Neuronal stem cell (in vitro differentiated cells): ENCODE measurements around the gene ANO1.

ENCODE experiments used
- DNase-seq: peaks from one replicate; pipeline ENCODE4 v3.0.0-alpha.2; 2013; ENCODE audit warnings: low spot score
- H2AFZ ChIP-seq: one replicate; pipeline ENCODE4 v1.6.1; 2013; ENCODE audit warnings: mild to moderate bottlenecking, low read length, inconsistent platforms
- H2AK5ac ChIP-seq: 2 replicates; pipeline ENCODE4 v1.6.1; 2013; ENCODE audit warnings: low read depth, mild to moderate bottlenecking, inconsistent platforms, low read length, moderate library complexity, mixed read lengths
- H2BK120ac ChIP-seq: 2 replicates; pipeline ENCODE4 v1.6.1; 2013; ENCODE audit warnings: low read depth, mild to moderate bottlenecking, inconsistent platforms, low read length, moderate library complexity, mixed read lengths
- H2BK12ac ChIP-seq: one replicate; pipeline ENCODE4 v1.6.1; 2013; ENCODE audit warnings: low read length, inconsistent platforms
- H2BK15ac ChIP-seq: 2 replicates; pipeline ENCODE4 v1.6.1; 2013; ENCODE audit warnings: mild to moderate bottlenecking, low read length, inconsistent platforms, mixed read lengths
- H2BK5ac ChIP-seq: one replicate; pipeline ENCODE4 v1.6.1; 2013; ENCODE audit warnings: inconsistent platforms, mild to moderate bottlenecking, low read length, moderate library complexity
- H3K14ac ChIP-seq: one replicate; pipeline ENCODE4 v1.6.1; 2013; ENCODE audit warnings: low read length, inconsistent platforms
- H3K18ac ChIP-seq: 2 replicates; pipeline ENCODE4 v1.6.1; 2013; ENCODE audit warnings: low read length, inconsistent platforms
- H3K23ac ChIP-seq: 2 replicates; pipeline ENCODE4 v1.6.1; 2013; ENCODE audit warnings: low read depth, mild to moderate bottlenecking, mixed read lengths, low read length, inconsistent platforms; ENCODE audit not compliant: poor library complexity
- H3K27ac ChIP-seq: replicated peaks from 3 replicates; pipeline ENCODE4 v1.5.1; 2013; ENCODE audit warnings: low read length, inconsistent platforms
- H3K27me3 ChIP-seq, 3 experiments: 2 replicates each; pipeline ENCODE4 v1.6.1; 2013; ENCODE audit warnings: low read length in 3 of 3, mild to moderate bottlenecking in 2 of 3, inconsistent platforms in 1 of 3, low read depth in 1 of 3, mixed read lengths in 1 of 3, moderate library complexity in 1 of 3; ENCODE audit not compliant: control insufficient read depth in 3 of 3, insufficient read depth in 3 of 3
- H3K36me3 ChIP-seq, 2 donors: replicated peaks in 1 of 2; 2 replicates each; pipeline ENCODE4 v1.6.1; 2013; ENCODE audit warnings: low read length in 2 of 2; ENCODE audit not compliant: control insufficient read depth in 2 of 2, insufficient read depth in 2 of 2
- H3K4ac ChIP-seq: 2 replicates; pipeline ENCODE4 v1.6.1; 2013; ENCODE audit warnings: inconsistent platforms, mild to moderate bottlenecking, low read length, moderate library complexity
- H3K4me1 ChIP-seq, 2 donors: 1 replicate in 1 of 2; 2 replicates in 1 of 2; pipeline ENCODE4 v1.6.1; 2013; ENCODE audit warnings: low read length in 2 of 2, low read depth in 1 of 2; ENCODE audit not compliant: control insufficient read depth in 2 of 2, insufficient read depth in 1 of 2
- H3K4me2 ChIP-seq: one replicate; pipeline ENCODE4 v1.6.1; 2013; ENCODE audit warnings: mild to moderate bottlenecking, low read length, inconsistent platforms; ENCODE audit not compliant: insufficient read depth, poor library complexity, severe bottlenecking
- H3K4me3 ChIP-seq, 2 donors: 2 replicates each; pipeline ENCODE4 v1.5.1; 2013; ENCODE audit warnings: low read length in 2 of 2, mild to moderate bottlenecking in 2 of 2, inconsistent platforms in 1 of 2, moderate library complexity in 1 of 2
- H3K79me1 ChIP-seq: one replicate; pipeline ENCODE4 v1.6.1; 2013; ENCODE audit warnings: low read depth, mild to moderate bottlenecking, inconsistent platforms, low read length, moderate library complexity
- H3K9ac ChIP-seq: one replicate; pipeline ENCODE4 v1.6.1; 2013; ENCODE audit warnings: mild to moderate bottlenecking, low read depth, low read length, inconsistent platforms; ENCODE audit not compliant: poor library complexity
- H3K9me3 ChIP-seq, 2 donors: replicated peaks in 1 of 2; 2 replicates each; pipeline versions ENCODE3 to v1.6.1; 2013; ENCODE audit warnings: low read length in 2 of 2, mild to moderate bottlenecking in 2 of 2, inconsistent platforms in 1 of 2, low read depth in 1 of 2, mixed read lengths in 1 of 2, moderate library complexity in 1 of 2; ENCODE audit not compliant: control insufficient read depth in 2 of 2, insufficient read depth in 1 of 2
- H4K8ac ChIP-seq: one replicate; pipeline ENCODE4 v1.6.1; 2013; ENCODE audit warnings: low read depth, mild to moderate bottlenecking, inconsistent platforms, low read length, moderate library complexity
- H4K91ac ChIP-seq: one replicate; pipeline ENCODE4 v1.6.1; 2013; ENCODE audit warnings: low read length, low read depth, mild to moderate bottlenecking, inconsistent platforms; ENCODE audit not compliant: poor library complexity
- WGBS, 2 donors: extraction: QIAGEN DNeasy Blood & Tissue Kit; methylation state at CpG; one replicate each; pipeline ENCODE4 v1.1.7; 2013; ENCODE audit warnings: missing lambda C conversion rate in 2 of 2, mixed read lengths in 1 of 2; ENCODE audit not compliant: insufficient read length in 2 of 2, insufficient replicate concordance in 1 of 2; ENCODE audit errors: extremely low coverage in 2 of 2; 5-methylcytosine and 5-hydroxymethylcytosine counted together

ANO1 gene

GRCh38 chr11:70206982-70207376 is 128.9 kb downstream of the ANO1 start:
- Histone ChIP-seq H3K4me2 (no peak overlapping the region), H2BK120ac (no peak overlapping the region), H3K36me3 (peaks cover 25 to 50% of the 10 kb centered on the region in 2 donors), H3K4me1 (peaks cover 8 to 12% of the 10 kb centered on the region in 2 donors), H3K18ac (no peak overlapping the region), H2BK12ac (no peak overlapping the region), H2BK5ac (no peak overlapping the region), H3K27ac (no peak overlapping the region), H2AK5ac (no peak overlapping the region), H4K8ac (no peak overlapping the region), H3K79me1 (peaks cover 21% of the 10 kb centered on the region), H3K23ac (no peak overlapping the region), H3K4ac (no peak overlapping the region), H3K9me3 (no peaks in the 10 kb centered on the region), H3K9ac (no peak overlapping the region), H3K14ac (no peak overlapping the region), H3K4me3 (no peak overlapping the region), H2BK15ac (no peak overlapping the region), H2AFZ (no peak overlapping the region), H4K91ac (no peak overlapping the region), H3K27me3 (no peaks in the 10 kb centered on the region)
- DNase-seq, result no peak
- WGBS, 2 donors, result no CpG with 5 or more reads among the region's 6 CpGs

GRCh38 chr11:70207531-70208131 is 129.5 kb downstream of the ANO1 start:
- Histone ChIP-seq H2BK15ac (no peak overlapping the region), H3K4me2 (no peak overlapping the region), H3K36me3 (peaks cover 25 to 50% of the 10 kb centered on the region in 2 donors), H2AFZ (no peak overlapping the region), H2AK5ac (no peak overlapping the region), H2BK5ac (no peak overlapping the region), H2BK120ac (no peak overlapping the region), H2BK12ac (no peak overlapping the region), H3K4me3 (no peak overlapping the region), H3K23ac (no peak overlapping the region), H3K79me1 (peaks cover 21% of the 10 kb centered on the region), H3K4ac (no peak overlapping the region), H4K91ac (no peak overlapping the region), H3K14ac (no peak overlapping the region), H3K18ac (peak overlapping the region; percentile 41), H3K27ac (no peak overlapping the region), H3K9ac (peak overlapping the region; percentile 63), H4K8ac (no peak overlapping the region), H3K4me1 (peaks cover 8 to 12% of the 10 kb centered on the region in 2 donors), H3K27me3 (no peaks in the 10 kb centered on the region), H3K9me3 (no peaks in the 10 kb centered on the region)
- DNase-seq, result no peak
- no CpG with 5 or more reads among the region's 15 CpGs for WGBS, 2 donors

DNA sequence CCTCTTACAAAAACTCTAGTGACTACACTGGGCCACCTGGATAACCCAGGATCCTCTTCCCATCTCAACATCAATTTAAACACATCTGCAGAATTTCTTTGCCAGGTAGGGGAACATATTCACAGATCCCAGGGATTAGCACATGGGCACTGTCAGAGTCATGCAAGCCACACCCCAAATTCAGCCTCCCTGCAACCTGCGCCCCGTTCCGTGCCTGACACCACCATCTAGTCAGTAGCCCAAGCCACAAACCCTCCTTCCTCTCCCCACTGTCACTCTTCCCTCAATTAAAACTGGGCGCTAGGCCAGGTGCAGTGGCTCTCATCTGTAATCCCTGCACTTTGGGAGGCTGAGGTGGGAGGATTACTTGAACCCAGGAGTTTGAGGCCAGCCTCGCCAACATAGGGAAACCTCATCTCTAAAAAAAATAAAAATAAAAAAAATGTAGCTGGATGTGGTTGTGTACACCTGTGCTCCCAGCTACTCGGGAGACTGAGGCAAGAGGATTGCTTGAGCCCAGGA is 131.3 kb downstream of the ANO1 start:
- no peak overlapping the region for H3K23ac ChIP-seq
- H3K4me2 ChIP-seq, result no peak overlapping the region
- H3K27ac ChIP-seq, result no peak overlapping the region
- no peak overlapping the region for H2BK5ac ChIP-seq
- no peak overlapping the region for H3K4ac ChIP-seq
- H3K27me3 ChIP-seq, result no peaks in the 10 kb centered on the region
- H2BK120ac ChIP-seq, result no peak overlapping the region
- H3K4me1 ChIP-seq, result peaks cover under 1 to 7% of the 10 kb centered on the region in 2 donors
- DNase-seq, result no peak
- H3K14ac ChIP-seq, result no peak overlapping the region
- peaks cover 25 to 50% of the 10 kb centered on the region in 2 donors for H3K36me3 ChIP-seq
- no peak overlapping the region for H2BK15ac ChIP-seq
- H4K91ac ChIP-seq, result no peak overlapping the region
- no peaks in the 10 kb centered on the region for H3K9me3 ChIP-seq
- H2AK5ac ChIP-seq, result no peak overlapping the region
- no peak overlapping the region for H4K8ac ChIP-seq
- H2AFZ ChIP-seq, result no peak overlapping the region
- H3K4me3 ChIP-seq, result no peak overlapping the region
- peaks cover 15% of the 10 kb centered on the region for H3K79me1 ChIP-seq
- no peak overlapping the region for H3K9ac ChIP-seq
- no CpG with 5 or more reads among the region's 6 CpGs for WGBS, 2 donors
- no peak overlapping the region for H3K18ac ChIP-seq
- no peak overlapping the region for H2BK12ac ChIP-seq

GRCh38 chr11:70210051-70210501 is 132.0 kb downstream of the ANO1 start:
- Histone ChIP-seq H3K36me3 (peaks cover 22 to 44% of the 10 kb centered on the region in 2 donors), H4K91ac (no peak overlapping the region), H2BK12ac (no peak overlapping the region), H3K27ac (no peak overlapping the region), H2BK5ac (no peak overlapping the region), H3K79me1 (peaks cover 10% of the 10 kb centered on the region), H3K4me3 (no peak overlapping the region), H3K4me1 (peaks cover 0 to 3% of the 10 kb centered on the region in 2 donors), H3K18ac (no peak overlapping the region), H3K27me3 (no peaks in the 10 kb centered on the region), H2AK5ac (no peak overlapping the region), H2AFZ (no peak overlapping the region), H3K9ac (no peak overlapping the region), H3K4ac (no peak overlapping the region), H2BK120ac (no peak overlapping the region), H3K4me2 (no peak overlapping the region), H3K9me3 (no peaks in the 10 kb centered on the region), H2BK15ac (no peak overlapping the region), H4K8ac (no peak overlapping the region), H3K23ac (no peak overlapping the region), H3K14ac (no peak overlapping the region)
- no CpG with 5 or more reads among the region's 8 CpGs for WGBS, 2 donors
- no peak for DNase-seq
